Breast epithelium (tissue), 3 donors: Measurements from ENCODE around the gene PHAX.

Source experiments
- CTCF ChIP-seq, 3 donors: fragments of 450-650 bp; IDR thresholded peaks; one replicate each; pipeline ENCODE4 v1.5.1; 2016 to 2017; ENCODE audit warnings: antibody characterized with exemption in 3 of 3, mild to moderate bottlenecking in 3 of 3, moderate library complexity in 3 of 3
- POLR2A ChIP-seq: fragments of 450-650 bp; IDR thresholded peaks from one replicate; pipeline ENCODE4 v1.6.1; 2016; ENCODE audit warnings: antibody characterized with exemption, mild to moderate bottlenecking, moderate library complexity
- POLR2AphosphoS5 ChIP-seq, 3 donors: sonication (generic); formaldehyde crosslinking; IDR thresholded peaks; one replicate each; pipeline ENCODE4 v1.6.1; 2017; ENCODE audit warnings: antibody characterized with exemption in 3 of 3

GRCh38 chr5:126631920-126632319, 31.2 kb downstream of the PHAX start:
- TF ChIP-seq CTCF (IDR thresholded peaks at IDR 0.05) (no peak), POLR2AphosphoS5 (IDR thresholded peaks at IDR 0.05) (no peak), POLR2A (no peak)
